SK-N-SH treated with all-trans-retinoic acid at 6 μM for 48 hours (cell line): Measurements from ENCODE around the gene TRAP1.

Experiments
- ATAC-seq: fragments of 200-7000 bp; cut with Tn5 transposase; 3 replicates; pipeline ENCODE4 v1.9.1; 2020; ENCODE audit warnings: mild to moderate bottlenecking, moderate library complexity
- ARNTL ChIP-seq: fragments of 450-650 bp; formaldehyde crosslinking; IDR thresholded peaks from 2 replicates; pipeline ENCODE4 v1.5.0; 2020; ENCODE audit warnings: low read depth, mild to moderate bottlenecking, moderate library complexity, borderline replicate concordance
- BACH2 ChIP-seq: fragments of 250-450 bp; sonication (Bioruptor Pico); IDR thresholded peaks from 2 replicates; pipeline ENCODE4 v1.9.0; 2021; ENCODE audit warnings: mild to moderate bottlenecking, borderline replicate concordance
- CSDC2 ChIP-seq: fragments of 250-450 bp; sonication (Bioruptor Pico); IDR thresholded peaks from 2 replicates; pipeline ENCODE4 v1.5.0; 2020; ENCODE audit warnings: mild to moderate bottlenecking, moderate library complexity
- ESRRG ChIP-seq: fragments of 250-450 bp; sonication (Bioruptor Pico); IDR thresholded peaks from 2 replicates; pipeline ENCODE4 v1.6.1; 2021; ENCODE audit warnings: mild to moderate bottlenecking
- GLIS3 ChIP-seq: fragments of 250-450 bp; sonication (Bioruptor Pico); IDR thresholded peaks from 2 replicates; pipeline ENCODE4 v1.5.0; 2020; ENCODE audit warnings: mild to moderate bottlenecking, moderate library complexity
- ISL1 ChIP-seq: fragments of 250-450 bp; sonication (Bioruptor Pico); IDR thresholded peaks from 2 replicates; pipeline ENCODE4 v2.1.2; 2022; ENCODE audit warnings: mild to moderate bottlenecking, moderate library complexity
- OSR1 ChIP-seq: fragments of 250-450 bp; sonication (Bioruptor Pico); IDR thresholded peaks from 2 replicates; pipeline ENCODE4 v1.8.0; 2022; ENCODE audit warnings: moderate library complexity, mild to moderate bottlenecking, inconsistent platforms
- POU6F1 ChIP-seq: fragments of 250-450 bp; sonication (Bioruptor Pico); IDR thresholded peaks from 2 replicates; pipeline ENCODE4 v1.8.0; 2021; ENCODE audit warnings: low read depth, mild to moderate bottlenecking, moderate library complexity, borderline replicate concordance
- RARB ChIP-seq: fragments of 250-450 bp; sonication (Bioruptor Pico); IDR thresholded peaks from 2 replicates; pipeline ENCODE4 v1.8.0; 2021; ENCODE audit warnings: mild to moderate bottlenecking, moderate library complexity
- TOX ChIP-seq: fragments of 250-450 bp; sonication (Bioruptor Pico); IDR thresholded peaks from 2 replicates; pipeline ENCODE4 v1.8.0; 2021; ENCODE audit warnings: mild to moderate bottlenecking, moderate library complexity, borderline replicate concordance
- TSHZ2 ChIP-seq: fragments of 250-450 bp; sonication (Bioruptor Pico); IDR thresholded peaks from 2 replicates; pipeline ENCODE4 v1.5.0; 2020; ENCODE audit warnings: mild to moderate bottlenecking, moderate library complexity
- ZC3H10 ChIP-seq: fragments of 250-450 bp; sonication (Bioruptor Pico); IDR thresholded peaks from 2 replicates; pipeline ENCODE4 v1.5.1; 2021; ENCODE audit warnings: mild to moderate bottlenecking, moderate library complexity
- ZFP3 ChIP-seq: fragments of 250-450 bp; sonication (Bioruptor Pico); IDR thresholded peaks from 2 replicates; pipeline ENCODE4 v1.5.0; 2020; ENCODE audit warnings: mild to moderate bottlenecking, moderate library complexity
- ZFP30 ChIP-seq: fragments of 450-650 bp; formaldehyde crosslinking; IDR thresholded peaks from 2 replicates; pipeline ENCODE4 v1.5.0; 2022; ENCODE audit warnings: mild to moderate bottlenecking, moderate library complexity
- ZNF565 ChIP-seq: fragments of 450-650 bp; formaldehyde crosslinking; conservative IDR thresholded peaks from 2 replicates; pipeline ENCODE4 v1.5.0; 2020; ENCODE audit warnings: low read depth, mild to moderate bottlenecking, moderate library complexity
- ZNF70 ChIP-seq: fragments of 450-650 bp; formaldehyde crosslinking; IDR thresholded peaks from 2 replicates; pipeline ENCODE4 v1.5.0; 2020; ENCODE audit warnings: mild to moderate bottlenecking, moderate library complexity
- ZNF8 ChIP-seq: fragments of 450-650 bp; formaldehyde crosslinking; IDR thresholded peaks from 2 replicates; pipeline ENCODE4 v1.5.0; 2020; ENCODE audit warnings: mild to moderate bottlenecking, moderate library complexity
- TF ChIP-seq, protein P1 (sequence below): fragments of 250-450 bp; sonication (Bioruptor Pico); IDR thresholded peaks from 2 replicates; pipeline ENCODE4 v1.5.1; 2021; ENCODE audit warnings: mild to moderate bottlenecking, moderate library complexity
- TF ChIP-seq, protein P2 (sequence below): fragments of 250-450 bp; sonication (Bioruptor Pico); IDR thresholded peaks from 2 replicates; pipeline ENCODE4 v1.8.0; 2020; ENCODE audit warnings: mild to moderate bottlenecking, moderate library complexity, borderline replicate concordance
- TF ChIP-seq, protein P3 (sequence below): fragments of 250-450 bp; sonication (Bioruptor Pico); IDR thresholded peaks from 2 replicates; pipeline ENCODE4 v1.5.1; 2020; ENCODE audit warnings: low read depth, mild to moderate bottlenecking, moderate library complexity

TRAP1 gene

DNA sequence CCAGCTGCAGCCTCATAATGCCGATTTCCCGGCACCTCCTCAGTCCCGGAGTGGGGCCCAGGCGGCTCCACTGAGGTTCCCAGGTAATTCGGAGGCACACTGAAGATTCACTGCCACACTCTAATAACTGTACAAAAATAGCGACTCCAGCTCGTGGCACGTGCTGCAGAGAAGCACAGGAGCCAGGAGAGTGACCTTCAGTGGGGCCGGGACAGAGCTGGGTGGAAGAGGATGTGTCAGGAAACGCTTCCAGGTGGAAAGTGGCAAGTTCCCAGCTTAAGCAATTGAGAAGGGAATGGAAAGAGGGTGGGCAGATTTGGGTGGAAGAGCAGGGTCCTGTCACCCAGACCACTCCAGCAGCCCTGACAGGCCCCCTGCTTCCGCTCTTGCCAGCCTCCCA is 3.1 kb upstream of the TRAP1 start (continued):
- TF ChIP-seq, protein P1, sequence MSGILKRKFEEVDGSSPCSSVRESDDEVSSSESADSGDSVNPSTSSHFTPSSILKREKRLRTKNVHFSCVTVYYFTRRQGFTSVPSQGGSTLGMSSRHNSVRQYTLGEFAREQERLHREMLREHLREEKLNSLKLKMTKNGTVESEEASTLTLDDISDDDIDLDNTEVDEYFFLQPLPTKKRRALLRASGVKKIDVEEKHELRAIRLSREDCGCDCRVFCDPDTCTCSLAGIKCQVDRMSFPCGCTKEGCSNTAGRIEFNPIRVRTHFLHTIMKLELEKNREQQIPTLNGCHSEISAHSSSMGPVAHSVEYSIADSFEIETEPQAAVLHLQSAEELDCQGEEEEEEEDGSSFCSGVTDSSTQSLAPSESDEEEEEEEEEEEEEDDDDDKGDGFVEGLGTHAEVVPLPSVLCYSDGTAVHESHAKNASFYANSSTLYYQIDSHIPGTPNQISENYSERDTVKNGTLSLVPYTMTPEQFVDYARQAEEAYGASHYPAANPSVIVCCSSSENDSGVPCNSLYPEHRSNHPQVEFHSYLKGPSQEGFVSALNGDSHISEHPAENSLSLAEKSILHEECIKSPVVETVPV (CRISPR knock-in tag) = no peak
- TF ChIP-seq, protein P2, sequence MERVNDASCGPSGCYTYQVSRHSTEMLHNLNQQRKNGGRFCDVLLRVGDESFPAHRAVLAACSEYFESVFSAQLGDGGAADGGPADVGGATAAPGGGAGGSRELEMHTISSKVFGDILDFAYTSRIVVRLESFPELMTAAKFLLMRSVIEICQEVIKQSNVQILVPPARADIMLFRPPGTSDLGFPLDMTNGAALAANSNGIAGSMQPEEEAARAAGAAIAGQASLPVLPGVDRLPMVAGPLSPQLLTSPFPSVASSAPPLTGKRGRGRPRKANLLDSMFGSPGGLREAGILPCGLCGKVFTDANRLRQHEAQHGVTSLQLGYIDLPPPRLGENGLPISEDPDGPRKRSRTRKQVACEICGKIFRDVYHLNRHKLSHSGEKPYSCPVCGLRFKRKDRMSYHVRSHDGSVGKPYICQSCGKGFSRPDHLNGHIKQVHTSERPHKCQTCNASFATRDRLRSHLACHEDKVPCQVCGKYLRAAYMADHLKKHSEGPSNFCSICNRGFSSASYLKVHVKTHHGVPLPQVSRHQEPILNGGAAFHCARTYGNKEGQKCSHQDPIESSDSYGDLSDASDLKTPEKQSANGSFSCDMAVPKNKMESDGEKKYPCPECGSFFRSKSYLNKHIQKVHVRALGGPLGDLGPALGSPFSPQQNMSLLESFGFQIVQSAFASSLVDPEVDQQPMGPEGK (CRISPR knock-in tag) = no peak

DNA sequence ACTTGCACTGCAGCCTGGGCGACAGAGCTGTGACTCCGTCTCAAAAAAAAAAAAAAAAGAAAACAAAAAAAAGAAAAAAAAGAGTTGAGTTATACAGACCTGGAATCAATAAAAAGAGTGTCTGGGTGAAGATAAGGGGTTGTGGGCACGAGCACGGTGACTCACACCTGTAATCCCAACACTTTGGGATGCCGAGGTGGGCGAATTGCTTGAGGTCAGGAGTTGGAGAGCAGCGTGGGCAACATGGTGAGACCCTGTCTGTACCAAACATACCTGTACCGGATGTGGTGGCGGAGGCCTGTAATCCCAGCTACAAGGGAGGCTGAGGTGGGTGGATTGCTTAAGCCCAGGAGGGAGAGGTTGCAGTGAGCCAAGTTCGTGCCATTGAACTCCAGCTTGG is 1.3 kb upstream of the TRAP1 start:
- TF ChIP-seq RARB (CRISPR knock-in tag) (no peak), CSDC2 (CRISPR knock-in tag) (no peak), OSR1 (CRISPR knock-in tag) (no peak), ZNF565 (CRISPR knock-in tag) (no peak), ESRRG (CRISPR knock-in tag) (no peak), BACH2 (CRISPR knock-in tag) (no peak), ZFP30 (CRISPR knock-in tag) (no peak), TSHZ2 (no peak), ZFP3 (CRISPR knock-in tag) (no peak), ZNF70 (CRISPR knock-in tag) (no peak), ZNF8 (no peak), ARNTL (CRISPR knock-in tag) (no peak), ZC3H10 (CRISPR knock-in tag) (no peak), ISL1 (CRISPR knock-in tag) (no peak), GLIS3 (CRISPR knock-in tag) (no peak), POU6F1 (CRISPR knock-in tag) (no peak), TOX (CRISPR knock-in tag) (no peak)
- TF ChIP-seq, protein P3, sequence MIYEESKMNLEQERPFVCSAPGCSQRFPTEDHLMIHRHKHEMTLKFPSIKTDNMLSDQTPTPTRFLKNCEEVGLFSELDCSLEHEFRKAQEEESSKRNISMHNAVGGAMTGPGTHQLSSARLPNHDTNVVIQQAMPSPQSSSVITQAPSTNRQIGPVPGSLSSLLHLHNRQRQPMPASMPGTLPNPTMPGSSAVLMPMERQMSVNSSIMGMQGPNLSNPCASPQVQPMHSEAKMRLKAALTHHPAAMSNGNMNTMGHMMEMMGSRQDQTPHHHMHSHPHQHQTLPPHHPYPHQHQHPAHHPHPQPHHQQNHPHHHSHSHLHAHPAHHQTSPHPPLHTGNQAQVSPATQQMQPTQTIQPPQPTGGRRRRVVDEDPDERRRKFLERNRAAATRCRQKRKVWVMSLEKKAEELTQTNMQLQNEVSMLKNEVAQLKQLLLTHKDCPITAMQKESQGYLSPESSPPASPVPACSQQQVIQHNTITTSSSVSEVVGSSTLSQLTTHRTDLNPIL = no peak
- TF ChIP-seq, protein P2 (CRISPR knock-in tag) = no peak
- no peak for ATAC-seq

GRCh38 chr16:3718019-3718391 is 681 bp upstream of the TRAP1 start:
- no peak for ATAC-seq
- TF ChIP-seq, protein P2 (CRISPR knock-in tag) = no peak
- TF ChIP-seq POU6F1 (CRISPR knock-in tag) (no peak), TOX (CRISPR knock-in tag) (no peak), ZFP30 (CRISPR knock-in tag) (no peak), TSHZ2 (no peak)
